IPS-18c (cell line): Measurements from ENCODE around the gene IL1R2.
A peak's percentile ranks its signal among the peaks of the same experiment; 100 is the strongest.

Experiments
- H3K4me3 ChIP-seq: 2 replicates; pipeline ENCODE4 v1.7.0; 2013; ENCODE audit warnings: low read depth, mild to moderate bottlenecking, low read length, moderate library complexity; ENCODE audit not compliant: insufficient read depth
- H3K9me3 ChIP-seq: one replicate; pipeline ENCODE4 v1.6.1; 2013; ENCODE audit warnings: mild to moderate bottlenecking, low read length, moderate library complexity; ENCODE audit not compliant: control insufficient read depth, insufficient read depth

Gene IL1R2

GRCh38 chr2:101970901-101971300 is 20.9 kb upstream of the IL1R2 start:
- Histone ChIP-seq H3K9me3 (peaks cover 6% of the 10 kb centered on the region), H3K4me3 (no peak overlapping the region)

GRCh38 chr2:101971836-101972235 is 19.9 kb upstream of the IL1R2 start:
- Histone ChIP-seq H3K4me3 (no peak overlapping the region), H3K9me3 (peaks cover 6% of the 10 kb centered on the region)

GRCh38 chr2:101972621-101973434 is 18.9 kb upstream of the IL1R2 start:
- H3K4me3 ChIP-seq: no peak overlapping the region
- H3K9me3 ChIP-seq: peaks cover 6% of the 10 kb centered on the region

- peaks cover 2% of the 10 kb centered on the region for H3K9me3 ChIP-seq
Observed at GRCh38 chr2:101974663-101975062, 17.1 kb upstream of the IL1R2 start.

GRCh38 chr2:101975171-101975870 is 16.4 kb upstream of the IL1R2 start:
- Histone ChIP-seq H3K9me3 (peaks cover 1% of the 10 kb centered on the region), H3K4me3 (no peak overlapping the region)

More at GRCh38 chr2:101974663-101975062, 17.1 kb upstream of the IL1R2 start:
- H3K4me3 ChIP-seq: 0 out of 2 replicates have a peak overlapping the region, but pooled peaks have one; percentile 20

- H3K4me3 ChIP-seq: no peak overlapping the region
Observed at GRCh38 chr2:101976891-101977290, 14.9 kb upstream of the IL1R2 start.

GRCh38 chr2:101980368-101980767 is 11.4 kb upstream of the IL1R2 start:
- no peaks in the 10 kb centered on the region for H3K9me3 ChIP-seq
- no peak overlapping the region for H3K4me3 ChIP-seq

More at GRCh38 chr2:101976891-101977290, 14.9 kb upstream of the IL1R2 start:
- H3K9me3 ChIP-seq: no peaks in the 10 kb centered on the region

GRCh38 chr2:101981066-101981465 is 10.7 kb upstream of the IL1R2 start:
- Histone ChIP-seq H3K9me3 (no peaks in the 10 kb centered on the region), H3K4me3 (no peak overlapping the region)

GRCh38 chr2:101981504-101981903 is 10.3 kb upstream of the IL1R2 start:
- Histone ChIP-seq H3K9me3 (no peaks in the 10 kb centered on the region), H3K4me3 (no peak overlapping the region)

GRCh38 chr2:101982495-101983029 is 9.2 kb upstream of the IL1R2 start:
- H3K4me3 ChIP-seq: no peak overlapping the region
- H3K9me3 ChIP-seq: no peaks in the 10 kb centered on the region

- no peaks in the 10 kb centered on the region for H3K9me3 ChIP-seq
- H3K4me3 ChIP-seq: no peak overlapping the region
Observed at GRCh38 chr2:101983486-101983885, 8.3 kb upstream of the IL1R2 start.

- Histone ChIP-seq H3K4me3 (no peak overlapping the region), H3K9me3 (no peaks in the 10 kb centered on the region)
Observed at GRCh38 chr2:101983928-101984327, 7.8 kb upstream of the IL1R2 start.

GRCh38 chr2:101984656-101985055 is 7.1 kb upstream of the IL1R2 start:
- Histone ChIP-seq H3K9me3 (no peaks in the 10 kb centered on the region), H3K4me3 (no peak overlapping the region)

GRCh38 chr2:101985101-101985792 is 6.5 kb upstream of the IL1R2 start:
- Histone ChIP-seq H3K9me3 (no peaks in the 10 kb centered on the region), H3K4me3 (no peak overlapping the region)

- no peaks in the 10 kb centered on the region for H3K9me3 ChIP-seq
- no peak overlapping the region for H3K4me3 ChIP-seq
Observed at GRCh38 chr2:101985793-101986164, 6.0 kb upstream of the IL1R2 start.

GRCh38 chr2:101986376-101986775 is 5.4 kb upstream of the IL1R2 start:
- no peak overlapping the region for H3K4me3 ChIP-seq

More at GRCh38 chr2:101986376-101986775, 5.4 kb upstream of the IL1R2 start:
- H3K9me3 ChIP-seq: no peaks in the 10 kb centered on the region
